NCI-H2196 treated with DMSO at 0.1 percent for 48 hours (cell line): ENCODE data around the gene DOP1B.
"Not testable (repeated sequence)": the region's sequence is repeated elsewhere in the genome, so short reads cannot be mapped to it uniquely, and the experiment has no call there.

Experiments
- DNase-seq: peaks from one replicate; lab custom pipeline; 2025; ENCODE audit not compliant: unreplicated experiment; lab: John Stamatoyannopoulos, UW

DOP1B gene, protein sequence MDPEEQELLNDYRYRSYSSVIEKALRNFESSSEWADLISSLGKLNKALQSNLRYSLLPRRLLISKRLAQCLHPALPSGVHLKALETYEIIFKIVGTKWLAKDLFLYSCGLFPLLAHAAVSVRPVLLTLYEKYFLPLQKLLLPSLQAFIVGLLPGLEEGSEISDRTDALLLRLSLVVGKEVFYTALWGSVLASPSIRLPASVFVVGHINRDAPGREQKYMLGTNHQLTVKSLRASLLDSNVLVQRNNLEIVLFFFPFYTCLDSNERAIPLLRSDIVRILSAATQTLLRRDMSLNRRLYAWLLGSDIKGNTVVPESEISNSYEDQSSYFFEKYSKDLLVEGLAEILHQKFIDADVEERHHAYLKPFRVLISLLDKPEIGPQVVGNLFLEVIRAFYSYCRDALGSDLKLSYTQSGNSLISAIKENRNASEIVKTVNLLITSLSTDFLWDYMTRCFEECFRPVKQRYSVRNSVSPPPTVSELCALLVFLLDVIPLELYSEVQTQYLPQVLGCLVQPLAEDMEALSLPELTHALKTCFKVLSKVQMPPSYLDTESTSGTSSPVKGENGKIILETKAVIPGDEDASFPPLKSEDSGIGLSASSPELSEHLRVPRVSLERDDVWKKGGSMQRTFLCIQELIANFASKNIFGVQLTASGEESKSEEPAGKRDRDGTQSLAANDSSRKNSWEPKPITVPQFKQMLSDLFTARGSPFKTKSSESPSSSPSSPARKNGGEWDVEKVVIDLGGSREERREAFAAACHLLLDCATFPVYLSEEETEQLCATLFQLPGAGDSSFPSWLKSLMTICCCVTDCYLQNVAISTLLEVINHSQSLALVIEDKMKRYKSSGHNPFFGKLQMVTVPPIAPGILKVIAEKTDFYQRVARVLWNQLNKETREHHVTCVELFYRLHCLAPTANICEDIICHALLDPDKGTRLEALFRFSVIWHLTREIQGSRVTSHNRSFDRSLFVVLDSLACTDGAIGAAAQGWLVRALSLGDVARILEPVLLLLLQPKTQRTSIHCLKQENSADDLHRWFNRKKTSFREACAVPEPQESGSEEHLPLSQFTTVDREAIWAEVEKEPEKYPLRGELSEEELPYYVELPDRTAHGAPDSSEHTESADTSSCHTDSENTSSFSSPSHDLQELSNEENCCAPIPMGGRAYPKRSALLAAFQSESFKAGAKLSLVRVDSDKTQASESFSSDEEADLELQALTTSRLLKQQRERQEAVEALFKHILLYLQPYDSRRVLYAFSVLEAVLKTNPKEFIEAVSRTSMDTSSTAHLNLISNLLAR (N-terminal part only)

DNA sequence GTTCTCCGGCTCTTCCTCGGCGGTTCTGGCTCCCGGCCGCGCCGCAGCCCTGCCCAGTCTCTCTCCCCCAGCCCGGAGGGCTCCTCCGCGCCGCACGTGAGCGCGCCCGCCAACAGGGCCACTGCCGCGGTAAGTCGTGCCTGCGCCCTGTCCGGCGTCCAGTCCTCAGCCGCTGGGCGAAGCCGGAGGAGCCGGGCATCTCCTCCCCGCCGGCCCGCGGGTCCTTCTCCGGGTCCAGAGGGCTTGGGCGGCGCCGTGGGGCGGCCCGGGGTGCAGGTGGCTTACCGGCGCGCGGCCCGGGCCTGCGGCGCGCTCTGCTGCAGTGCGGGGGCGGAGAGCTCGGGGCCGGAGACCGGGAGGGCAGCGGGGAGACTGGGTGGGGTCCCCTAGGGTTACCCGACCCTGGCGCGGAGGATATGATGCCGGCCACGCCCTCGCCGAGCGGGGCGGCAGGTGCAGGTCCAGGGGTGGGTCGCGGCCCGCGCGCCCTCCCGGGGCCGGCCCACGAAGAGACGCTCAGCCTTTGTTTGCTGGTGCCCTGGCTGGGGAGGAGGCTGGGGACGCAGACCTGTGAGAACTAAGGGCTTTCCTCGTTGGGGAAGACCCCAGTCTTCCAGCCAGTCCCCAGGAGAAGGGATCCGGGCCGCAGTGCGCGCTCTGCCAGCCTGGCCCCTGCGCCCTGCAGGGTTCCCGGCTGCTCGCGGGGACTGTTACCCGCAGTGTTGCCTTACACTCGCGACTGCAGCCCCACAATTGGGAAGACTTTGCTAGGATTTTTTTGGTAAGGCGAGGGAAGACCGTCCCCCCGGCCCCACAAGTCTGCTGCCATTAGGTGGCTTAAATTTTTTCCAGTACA lies at the start of gene DOP1B:
TSS of gene DOP1B (plus strand) at position 10 of the 856 bp plus-strand sequence. CDS start 7,910 bp downstream, outside the sequence.
- DNase-seq, result no peak

DNA sequence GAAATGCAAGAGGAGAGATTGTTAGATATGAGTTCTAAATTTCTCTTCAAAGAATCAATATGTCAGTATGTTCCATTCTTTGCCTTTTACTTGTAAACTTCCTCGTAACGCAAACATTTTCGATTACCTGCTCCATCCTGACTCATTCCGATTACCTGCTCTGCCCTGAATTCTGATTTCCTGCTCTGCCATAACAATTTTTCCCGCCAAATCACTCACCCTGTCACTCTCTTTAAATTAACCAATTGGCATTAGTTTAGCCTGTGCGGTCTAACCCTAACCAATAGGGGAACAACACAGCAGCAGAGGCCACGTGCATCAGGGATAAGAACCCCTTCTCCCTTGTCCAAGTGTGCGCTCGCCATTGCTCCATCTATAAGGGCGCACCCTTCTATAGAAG lies 46.8 kb upstream of the DOP1B start:
- no peak for DNase-seq

DNA sequence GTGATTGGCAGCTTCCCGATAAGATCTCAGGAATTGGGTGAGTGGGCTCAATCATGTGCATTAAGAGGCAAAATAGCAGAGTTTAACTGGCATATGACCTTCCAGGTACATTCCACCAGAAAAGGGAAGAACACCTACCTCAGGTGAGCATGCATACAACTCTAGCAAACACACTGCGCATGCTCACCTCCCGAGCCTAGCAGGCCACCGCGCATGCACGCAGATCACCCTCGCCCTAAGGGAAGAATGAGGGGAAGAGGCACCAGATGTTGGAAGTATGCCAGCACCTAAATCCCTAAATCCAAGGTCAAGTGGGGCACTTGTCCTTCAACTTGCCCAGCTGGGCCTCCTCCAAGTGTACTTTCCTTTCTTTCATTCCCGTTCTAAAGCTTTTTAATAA lies 45.4 kb upstream of the DOP1B start:
- DNase-seq, result no peak

DNA sequence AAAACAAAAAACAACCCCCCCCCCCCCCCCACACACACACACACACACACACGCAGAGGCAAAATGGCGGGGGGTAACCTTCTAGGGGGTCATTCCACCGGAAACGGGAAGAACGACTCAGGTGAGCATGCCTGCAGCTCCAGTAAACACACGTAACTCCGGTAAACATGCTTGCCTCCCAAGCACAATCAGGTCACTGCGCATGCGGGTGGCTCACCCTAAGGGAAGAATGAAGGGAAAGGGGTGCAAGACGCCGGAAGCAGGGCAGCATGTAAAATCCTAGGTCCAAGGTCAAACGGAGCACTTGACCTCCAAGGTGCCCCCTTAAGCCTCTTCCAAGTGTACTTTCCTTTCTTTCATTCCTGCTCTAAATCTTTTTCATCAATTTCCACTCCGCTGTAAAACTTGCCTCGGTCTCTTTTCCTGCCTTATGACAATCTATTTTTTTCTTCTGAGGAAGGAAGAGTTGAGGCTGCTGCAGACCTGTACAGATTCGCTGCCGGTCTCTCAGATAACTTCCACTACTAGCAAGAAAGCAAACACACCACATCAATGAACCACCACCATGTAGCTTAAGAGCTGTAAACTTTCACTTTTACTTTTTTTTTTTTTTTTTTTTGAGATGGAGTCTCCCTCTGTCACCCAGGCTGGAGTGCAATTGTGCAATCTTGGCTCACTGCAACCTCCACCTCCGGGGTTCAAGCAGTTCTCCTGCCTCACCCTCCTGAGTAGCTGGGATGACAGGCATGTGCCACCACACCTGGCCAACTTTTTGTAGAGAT lies 42.8 kb upstream of the DOP1B start:
- peak; percentile 31 for DNase-seq

DNA sequence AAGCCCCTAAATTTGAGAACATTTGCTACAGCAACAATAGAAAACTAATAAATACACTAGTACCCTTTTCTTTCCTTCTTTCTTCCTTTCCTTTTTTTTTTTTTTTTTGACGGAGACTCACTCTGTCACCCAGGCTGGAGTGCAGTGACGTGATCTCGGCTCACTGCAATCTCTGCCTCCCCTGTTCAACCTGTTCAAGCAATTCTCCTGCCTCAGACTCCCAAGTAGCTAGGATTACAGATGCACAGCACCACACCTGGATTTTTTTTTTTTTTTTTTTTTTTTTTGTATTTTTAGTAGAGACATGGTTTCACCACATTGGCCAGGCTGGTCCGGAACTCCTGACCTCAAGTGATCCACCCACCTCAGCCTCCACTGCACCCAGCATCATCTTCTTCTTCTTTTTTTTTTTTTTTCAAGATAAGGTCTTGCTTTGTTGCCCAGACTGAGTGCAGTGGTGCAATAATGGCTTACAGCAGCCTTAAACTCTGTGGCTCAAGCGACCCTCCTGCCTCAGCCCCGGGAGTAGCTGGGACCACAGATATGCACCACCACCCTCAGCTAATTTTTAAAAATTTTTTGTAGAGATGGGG lies 41.4 kb upstream of the DOP1B start:
- no peak for DNase-seq

DNA sequence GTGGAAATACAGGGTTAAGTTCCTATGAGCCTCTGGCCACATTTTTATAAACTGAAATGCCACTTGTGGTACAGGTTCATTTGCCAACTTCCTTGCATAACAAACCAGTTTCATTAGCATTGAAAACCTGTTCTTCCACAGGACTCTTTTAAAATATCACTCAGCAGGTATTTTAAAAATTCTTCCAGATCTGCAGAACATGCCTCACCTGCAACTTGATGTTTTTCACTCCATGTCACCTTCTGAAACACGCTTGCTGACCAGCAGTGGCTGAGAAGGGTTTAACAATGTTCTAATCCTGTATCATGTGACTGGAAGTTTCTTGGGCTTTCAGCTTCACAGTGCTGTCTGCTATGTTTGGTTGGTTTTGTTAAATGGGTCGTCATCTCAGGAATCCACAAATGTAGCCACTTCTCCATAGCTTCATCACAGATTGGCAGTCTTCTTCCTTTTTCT lies 39.3 kb upstream of the DOP1B start:
- DNase-seq, result no peak

DNA sequence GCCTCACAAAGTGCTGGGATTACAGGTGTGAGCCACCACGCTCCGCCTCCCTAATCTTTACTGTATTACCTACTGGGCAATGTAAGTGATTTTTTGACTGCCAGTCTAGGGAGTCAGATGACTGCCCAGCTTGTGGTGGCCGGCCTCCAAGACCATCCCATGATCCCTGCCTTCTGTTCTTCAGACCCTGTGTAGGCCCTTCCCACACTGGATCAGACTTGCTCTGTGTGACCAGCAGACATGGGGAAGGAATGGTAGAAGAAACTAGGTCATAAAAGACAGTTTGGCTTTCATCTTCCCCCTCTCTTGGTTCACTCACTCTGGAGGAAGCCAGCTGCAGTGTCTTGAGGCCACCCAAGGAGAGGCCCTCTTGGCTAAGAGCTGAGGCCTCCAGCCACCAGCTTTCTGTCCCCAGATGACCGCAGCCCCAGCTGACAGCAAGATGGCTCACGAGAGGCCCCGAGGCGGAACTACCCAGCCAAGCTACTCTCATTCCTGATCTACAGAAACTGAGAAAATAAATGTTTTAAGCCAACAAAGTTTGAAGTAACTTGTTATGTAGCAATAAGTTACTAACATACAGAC lies 36.2 kb upstream of the DOP1B start:
- no peak for DNase-seq

DNA sequence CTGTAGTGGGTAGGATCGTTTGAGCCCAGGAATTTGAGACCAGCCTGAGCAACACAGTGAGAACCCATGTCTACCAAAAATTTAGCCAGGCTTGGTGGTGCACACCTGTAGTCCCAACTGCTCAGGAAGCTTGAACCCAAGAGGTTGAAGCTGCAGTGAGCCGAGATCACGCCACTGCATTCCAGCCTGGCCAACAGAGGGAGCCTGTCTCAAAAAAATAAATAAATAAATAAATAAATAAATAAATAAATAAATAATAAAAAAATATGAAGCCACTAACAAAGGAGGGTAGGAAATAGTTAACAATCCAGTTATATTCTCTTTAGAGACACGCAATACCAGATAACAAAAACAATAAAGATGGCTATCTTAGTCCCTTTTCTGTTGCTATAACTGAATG lies 33.6 kb upstream of the DOP1B start:
- DNase-seq, result no peak

DNA sequence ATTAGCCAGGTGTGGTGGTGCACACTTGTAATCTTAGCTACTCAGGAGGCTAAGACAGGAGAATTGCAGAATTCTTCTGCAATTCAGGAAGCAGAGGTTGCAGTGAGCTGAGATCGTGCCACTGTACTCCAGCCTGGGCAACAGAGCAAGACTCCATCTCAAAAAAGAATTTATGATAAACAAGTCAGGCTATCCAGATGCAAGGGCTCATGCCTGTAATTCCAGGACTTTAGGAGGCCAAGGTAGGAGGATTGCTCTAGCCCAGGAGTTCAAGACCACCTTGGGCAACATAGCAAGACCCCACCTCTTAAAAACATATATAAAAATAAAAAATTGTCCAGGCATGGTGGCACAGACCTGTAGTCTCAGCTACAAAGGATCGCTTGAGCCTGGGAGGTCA lies 32.2 kb upstream of the DOP1B start:
- DNase-seq, result no peak

DNA sequence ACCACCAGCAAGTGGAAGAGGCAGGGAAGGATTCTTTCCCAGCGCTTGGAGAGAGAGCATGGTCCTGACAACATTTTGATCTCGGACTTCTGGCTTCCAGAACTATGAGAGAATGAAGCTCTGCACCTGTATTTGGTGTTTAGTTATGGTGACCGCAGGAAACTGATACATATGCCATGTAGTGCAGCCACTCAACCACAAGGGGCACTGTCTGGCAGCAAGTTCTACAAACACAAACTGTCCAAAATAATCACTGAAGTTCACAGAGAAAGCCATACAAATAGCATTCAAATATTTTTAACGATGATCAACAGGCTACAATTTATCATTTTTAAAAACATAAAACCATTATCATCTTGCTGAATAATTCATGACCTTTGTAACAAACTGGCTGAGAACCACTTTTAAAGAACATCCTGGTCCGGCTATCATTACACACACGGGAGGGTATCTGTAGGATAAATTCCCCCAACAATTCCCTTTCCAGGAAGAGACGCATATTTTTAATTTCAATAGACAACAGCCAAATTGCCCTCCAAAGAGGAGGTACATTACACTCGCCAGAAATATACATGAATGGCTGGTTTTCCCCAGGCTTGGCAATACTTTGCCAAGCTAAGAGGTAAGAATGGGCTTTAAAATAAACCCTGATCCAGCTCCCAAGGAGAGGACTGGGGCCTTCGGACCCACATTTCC lies 31.0 kb upstream of the DOP1B start:
- DNase-seq, result peak; percentile 52

DNA sequence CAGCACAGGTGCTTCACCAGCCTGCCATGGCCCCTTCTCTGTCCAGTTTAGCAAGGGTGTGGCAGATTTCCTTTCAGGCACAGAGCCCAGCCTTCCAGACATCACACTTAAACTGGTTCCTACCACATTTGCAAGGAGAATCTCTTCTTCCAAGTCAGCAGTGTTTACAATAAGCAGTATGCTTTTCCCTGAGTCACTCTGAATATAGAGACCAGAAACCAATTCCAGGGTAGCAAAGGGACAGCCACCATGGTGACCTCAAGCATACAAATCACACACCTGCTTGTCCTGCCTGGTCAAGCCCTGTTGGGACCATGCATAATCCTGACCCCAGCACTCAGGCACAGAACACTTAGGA lies 30.4 kb upstream of the DOP1B start:
- DNase-seq, result no peak

DNA sequence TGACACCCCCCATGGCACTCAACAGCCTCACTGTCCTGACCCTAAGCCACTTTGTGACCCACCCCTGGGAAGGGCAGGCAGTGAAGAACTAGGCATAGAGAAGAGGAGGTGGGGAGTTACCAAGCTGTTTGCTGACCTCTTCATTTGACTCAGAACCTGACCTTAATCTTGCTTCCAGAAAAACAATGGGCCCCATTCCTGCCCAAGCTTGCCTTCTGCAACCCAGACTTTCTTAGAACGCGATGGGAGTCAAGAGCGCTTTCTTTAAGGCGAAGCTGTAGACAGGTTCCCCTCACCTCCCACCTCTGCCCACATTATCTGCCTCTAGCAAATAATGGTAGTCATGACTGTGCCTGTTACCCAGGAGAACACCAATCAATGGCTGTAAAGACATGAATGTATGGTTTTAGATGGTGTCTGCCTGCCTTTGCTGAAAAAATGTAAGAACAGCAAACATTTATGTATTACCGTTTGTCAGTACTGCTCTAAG lies 30.0 kb upstream of the DOP1B start:
- no peak for DNase-seq

DNA sequence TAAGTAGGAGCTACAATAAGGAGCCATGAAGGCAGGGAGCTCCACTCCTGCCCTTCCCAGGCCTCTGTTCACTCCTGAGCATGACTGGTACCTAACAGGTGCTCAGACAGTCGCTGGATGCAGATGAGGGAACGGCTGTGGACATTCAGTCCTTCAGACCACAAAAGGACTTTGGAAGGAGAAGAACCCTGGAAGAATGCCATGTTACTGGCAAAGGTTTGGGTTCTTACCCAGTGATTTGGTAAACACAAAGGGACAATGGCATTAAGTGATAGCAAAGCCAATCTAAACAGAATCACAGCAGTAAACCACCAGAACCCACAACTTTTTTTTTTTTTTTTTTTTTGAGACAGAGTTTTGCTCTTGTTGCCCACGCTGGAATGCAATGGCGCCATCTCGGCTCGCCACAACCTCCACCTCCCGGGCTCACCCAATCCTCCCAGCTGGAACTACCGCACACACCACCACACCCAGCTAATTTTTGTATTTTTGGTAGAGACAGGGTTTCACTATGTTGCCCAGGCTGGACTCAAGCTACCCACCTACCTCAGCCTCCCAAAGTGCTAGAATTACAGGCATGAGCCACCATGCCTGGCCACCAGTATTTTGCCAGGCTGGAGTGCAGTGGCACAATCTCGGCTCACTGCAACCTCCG lies 29.2 kb upstream of the DOP1B start:
- no peak for DNase-seq

DNA sequence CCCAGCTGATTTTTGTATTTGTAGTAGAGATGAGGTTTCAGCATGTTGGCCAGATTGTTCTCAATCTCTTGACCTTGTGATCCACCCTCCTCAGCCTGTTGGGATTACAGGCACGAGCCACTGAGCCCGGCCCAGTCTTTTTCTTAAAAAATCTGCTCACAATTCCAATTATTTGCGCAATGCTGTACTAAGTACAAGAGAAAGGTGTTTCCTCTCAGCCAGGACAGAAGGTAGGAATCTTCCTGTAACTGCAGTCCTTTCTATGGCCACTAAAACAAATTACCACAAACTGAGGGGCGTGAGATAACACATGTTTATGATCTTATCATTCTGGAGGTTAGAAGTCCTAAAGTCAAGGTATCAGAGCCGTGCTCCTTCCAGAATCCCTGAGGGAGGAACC lies 28.6 kb upstream of the DOP1B start:
- no peak for DNase-seq

DNA sequence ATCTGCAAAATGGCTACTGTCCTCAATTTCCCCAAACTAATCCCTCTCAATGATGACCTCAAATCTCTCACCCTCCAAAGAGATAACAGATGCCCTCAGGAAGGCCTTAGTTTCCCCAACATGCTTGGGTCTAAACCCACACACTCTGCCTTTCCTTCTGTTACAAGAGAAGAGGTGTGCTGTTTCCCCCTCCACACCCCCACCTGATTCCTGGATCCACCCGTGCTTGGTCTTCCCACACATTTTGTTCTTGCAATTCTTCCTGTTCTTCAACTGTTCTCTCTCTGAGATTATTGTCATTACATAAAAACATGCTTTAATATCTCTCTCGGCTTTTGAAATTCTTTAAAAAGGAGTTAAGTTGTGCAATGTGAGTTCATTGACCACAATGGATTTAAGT lies 27.4 kb upstream of the DOP1B start:
- DNase-seq, result no peak

DNA sequence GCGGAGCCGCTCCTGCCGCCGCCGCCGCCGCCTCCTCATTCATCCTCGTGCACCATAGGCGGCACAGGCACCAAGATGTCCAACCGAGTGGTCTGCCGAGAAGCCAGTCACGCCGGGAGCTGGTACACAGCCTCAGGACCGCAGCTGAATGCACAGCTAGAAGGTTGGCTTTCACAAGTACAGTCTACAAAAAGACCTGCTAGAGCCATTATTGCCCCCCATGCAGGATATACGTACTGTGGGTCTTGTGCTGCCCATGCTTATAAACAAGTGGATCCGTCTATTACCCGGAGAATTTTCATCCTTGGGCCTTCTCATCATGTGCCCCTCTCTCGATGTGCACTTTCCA lies 26.2 kb upstream of the DOP1B start:
- not testable (repeated sequence) for DNase-seq

DNA sequence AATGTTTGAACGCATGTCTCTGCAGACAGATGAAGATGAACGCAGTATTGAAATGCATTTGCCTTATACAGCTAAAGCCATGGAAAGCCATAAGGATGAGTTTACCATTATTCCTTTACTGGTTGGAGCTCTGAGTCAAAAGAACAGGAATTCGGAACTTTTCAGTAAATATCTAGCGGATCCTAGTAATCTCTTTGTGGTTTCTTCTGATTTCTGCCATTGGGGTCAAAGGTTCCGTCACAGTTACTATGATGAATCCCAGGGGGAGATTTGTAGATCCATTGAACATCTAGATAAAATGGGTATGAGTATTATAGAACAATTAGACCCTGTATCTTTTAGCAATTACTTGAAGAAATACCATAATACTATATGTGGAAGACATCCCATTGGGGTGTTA lies 25.8 kb upstream of the DOP1B start:
- DNase-seq, result not testable (repeated sequence)

DNA sequence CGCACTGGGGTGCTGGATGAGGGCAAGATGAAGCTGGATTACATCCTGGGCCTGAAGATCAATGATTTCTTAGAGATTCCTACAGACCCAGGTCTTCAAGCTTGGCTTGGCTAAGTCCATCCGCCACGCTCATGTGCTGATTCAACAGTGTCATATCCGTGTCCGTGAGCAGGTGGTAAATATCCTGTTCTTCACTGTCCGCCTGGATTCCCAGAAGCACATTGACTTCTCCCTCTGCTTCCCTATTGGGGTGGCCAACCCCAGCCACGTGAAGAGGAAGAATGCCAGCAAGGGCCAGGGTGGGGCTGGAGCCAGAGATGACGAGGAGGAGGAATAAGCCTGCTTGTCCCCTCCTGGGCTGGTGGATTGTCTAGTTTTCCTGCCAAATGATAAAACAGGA lies 23.9 kb upstream of the DOP1B start:
- DNase-seq, result no peak
